ENCODE data around the gene GMDS.
A peak's percentile ranks its signal among the peaks of the same experiment; 100 is the strongest.
"Not testable (repeated sequence)": the region's sequence is repeated elsewhere in the genome, so short reads cannot be mapped to it uniquely, and the experiment has no call there.

GMDS gene

DNA sequence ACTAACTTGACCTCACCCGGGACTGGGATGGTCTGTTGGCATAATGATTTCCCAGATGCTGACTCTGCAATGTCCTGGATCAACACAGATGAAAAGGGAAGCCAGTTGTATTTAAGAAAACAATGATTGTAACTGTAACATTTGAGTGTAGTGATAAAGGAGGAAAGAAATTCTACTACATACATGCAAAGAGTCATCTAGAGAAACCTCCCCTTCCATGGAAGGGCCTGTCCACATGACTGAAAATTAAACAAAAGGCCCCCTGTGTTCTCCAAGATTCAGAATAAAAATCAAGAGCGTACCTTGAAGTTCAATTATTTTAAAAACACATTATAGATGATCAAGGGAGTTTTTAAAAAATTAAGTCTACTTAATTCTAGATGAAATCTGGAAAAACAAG lies 484.5 kb downstream of the GMDS start:
- DNase-seq = no peak

DNA sequence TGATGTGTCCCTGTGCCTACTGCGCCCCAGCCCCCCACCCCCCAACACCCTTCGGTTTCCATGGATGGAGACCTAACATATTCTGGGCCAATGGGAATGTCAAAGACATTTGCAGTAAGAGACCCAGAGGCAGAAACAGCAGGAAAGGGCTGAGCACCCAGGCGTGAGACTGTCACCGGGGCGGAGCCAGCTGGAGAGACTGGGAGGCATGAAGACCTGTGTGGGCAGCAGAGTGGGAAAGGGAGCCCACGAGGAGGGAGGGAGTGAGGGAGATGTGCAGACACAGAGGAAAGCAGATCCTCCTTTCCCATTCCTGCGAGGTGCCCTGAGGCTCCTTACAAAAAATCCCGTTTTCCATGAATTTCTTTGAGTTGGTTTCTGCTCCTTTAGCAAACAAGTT lies 485.5 kb downstream of the GMDS start:
- DNase-seq = no peak

DNA sequence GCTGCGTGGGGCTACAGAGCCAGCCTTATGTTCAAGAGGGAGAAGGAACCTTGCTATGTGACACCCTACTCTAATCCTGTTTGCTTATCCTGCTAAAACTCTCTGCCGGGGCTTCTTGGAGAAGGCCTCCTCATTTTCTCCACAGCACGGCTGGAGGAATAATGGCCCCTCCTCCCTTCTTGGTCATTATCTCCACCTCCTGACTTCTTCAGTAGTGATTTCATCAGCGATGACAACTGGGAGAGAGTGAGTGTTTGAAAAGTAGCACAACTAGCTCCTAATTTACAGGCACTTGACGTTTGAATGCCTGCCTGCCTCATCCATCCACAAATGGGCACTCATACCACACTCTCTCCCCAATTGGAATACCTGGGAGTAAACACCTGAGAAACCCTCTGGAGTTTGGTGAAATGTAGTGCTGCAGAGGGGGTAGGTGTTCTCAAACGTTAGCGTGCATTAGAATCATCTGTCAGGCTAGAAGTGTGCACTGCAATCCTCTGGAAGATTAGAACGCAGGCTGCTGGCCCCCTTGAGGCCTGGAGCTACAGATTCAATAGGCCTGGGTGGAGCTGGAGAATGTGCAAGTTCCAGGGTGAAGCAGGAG lies 487.2 kb downstream of the GMDS start:
- peak in 1 of 3 experiments; percentile 50 for DNase-seq

GRCh38 chr6:1757131-1757530 lies 488.3 kb downstream of the GMDS start:
- peak; percentile 72 to 92 (median 75) for DNase-seq

DNA sequence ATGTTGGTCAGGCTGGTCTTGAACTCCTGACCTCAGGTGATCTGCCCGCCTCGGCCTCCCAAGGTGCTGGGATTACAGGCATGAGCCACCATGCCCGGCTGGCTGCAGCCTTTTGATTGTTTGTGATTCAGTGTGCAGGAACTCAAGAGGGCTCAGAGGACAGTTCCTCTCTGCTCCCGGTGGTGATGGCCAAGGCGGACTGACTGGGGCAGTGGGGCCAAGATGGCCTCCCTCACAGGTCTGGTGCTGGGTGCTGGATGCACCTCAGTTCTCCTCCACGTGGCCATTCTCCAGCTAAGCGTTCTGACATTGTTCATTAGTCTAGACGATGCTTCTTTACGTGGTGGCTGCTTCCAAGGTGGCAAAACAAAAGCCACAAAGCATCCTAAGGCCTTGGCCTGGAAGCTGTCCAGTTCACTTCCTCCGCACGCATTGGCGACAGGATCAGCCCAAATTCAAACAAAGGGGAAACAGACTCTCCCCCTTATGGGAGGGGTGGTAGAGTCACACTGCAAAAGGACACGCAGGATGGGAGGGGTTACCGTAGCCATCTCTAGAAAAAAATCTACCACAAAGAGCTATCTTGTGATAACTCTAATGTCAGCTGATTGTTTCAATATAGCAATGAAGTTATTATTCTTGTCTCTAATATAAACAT lies 488.8 kb downstream of the GMDS start:
- peak in 2 of 3 experiments; percentile 60 to 85 for DNase-seq

GRCh38 chr6:1751063-1751462 lies 494.3 kb downstream of the GMDS start:
- not testable (repeated sequence) for DNase-seq

DNA sequence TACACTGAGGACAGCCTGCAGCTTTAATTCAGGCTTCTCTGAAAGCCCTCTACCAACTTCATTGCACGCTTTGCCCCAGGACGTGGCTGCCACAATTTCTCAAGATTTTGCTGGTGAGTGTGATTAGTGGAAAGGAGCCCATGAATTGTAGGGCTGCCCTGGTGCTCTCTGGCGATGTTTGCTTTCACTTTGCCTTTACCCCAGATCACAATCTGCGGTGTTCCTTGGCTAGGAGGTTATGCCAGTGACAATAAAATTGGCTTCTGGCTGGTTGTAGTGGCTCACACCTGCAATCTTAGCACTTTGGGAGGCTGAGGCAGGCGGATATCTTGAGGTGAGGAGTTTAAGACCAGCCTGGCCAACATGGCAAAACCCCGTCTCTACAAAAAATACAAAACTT lies 496.4 kb downstream of the GMDS start:
- no peak for DNase-seq

- DNase-seq = no peak
These were observed 497.9 kb downstream of the GMDS start for GRCh38 chr6:1747531-1747930.

- DNase-seq = no peak
These were observed 498.4 kb downstream of the GMDS start for GRCh38 chr6:1747003-1747402.

DNA sequence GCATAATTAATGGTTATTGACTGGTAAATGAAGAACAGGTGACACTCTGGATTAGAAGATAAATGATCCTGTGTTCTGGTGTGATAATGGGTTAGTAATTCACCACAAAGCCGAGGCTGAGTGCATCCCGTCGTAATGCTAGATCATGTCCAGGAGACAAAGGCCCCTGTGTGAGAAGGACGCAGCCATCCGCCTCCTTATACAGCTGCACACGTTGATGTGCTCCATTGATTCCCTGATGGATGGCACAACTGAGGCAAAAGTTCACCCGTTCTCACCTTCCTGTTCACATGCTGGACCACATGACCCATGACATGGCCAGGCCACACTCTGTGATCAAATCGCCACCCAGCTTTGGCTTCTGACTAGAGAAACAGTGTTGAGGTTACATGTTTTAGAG lies 499.6 kb downstream of the GMDS start:
- peak in 2 of 3 experiments; percentile 58 to 89 for DNase-seq

DNA sequence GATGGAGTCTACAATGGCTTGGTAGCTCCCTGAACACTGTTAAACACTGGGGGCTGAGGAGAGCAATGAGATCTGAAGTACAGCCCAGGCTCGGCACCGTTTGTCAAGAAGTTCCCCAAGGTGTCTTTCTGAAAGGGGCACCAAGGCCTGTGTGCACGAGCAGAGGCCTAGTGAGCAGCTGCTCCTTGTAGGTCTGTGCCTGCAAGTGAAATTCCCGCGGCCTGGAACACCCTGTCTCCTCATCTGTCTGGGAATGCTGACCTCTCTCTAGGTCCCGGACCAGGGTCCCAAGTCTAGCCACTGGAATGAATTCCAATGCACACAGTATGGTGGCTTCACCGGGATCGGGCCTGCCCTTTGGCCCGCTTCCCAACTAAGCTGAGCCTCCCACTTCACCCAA lies 500.9 kb downstream of the GMDS start:
- no peak for DNase-seq

- DNase-seq = no peak
These were observed 505.7 kb downstream of the GMDS start for GRCh38 chr6:1739680-1740079.

GRCh38 chr6:1739220-1739619 lies 506.2 kb downstream of the GMDS start:
- DNase-seq = no peak

DNA sequence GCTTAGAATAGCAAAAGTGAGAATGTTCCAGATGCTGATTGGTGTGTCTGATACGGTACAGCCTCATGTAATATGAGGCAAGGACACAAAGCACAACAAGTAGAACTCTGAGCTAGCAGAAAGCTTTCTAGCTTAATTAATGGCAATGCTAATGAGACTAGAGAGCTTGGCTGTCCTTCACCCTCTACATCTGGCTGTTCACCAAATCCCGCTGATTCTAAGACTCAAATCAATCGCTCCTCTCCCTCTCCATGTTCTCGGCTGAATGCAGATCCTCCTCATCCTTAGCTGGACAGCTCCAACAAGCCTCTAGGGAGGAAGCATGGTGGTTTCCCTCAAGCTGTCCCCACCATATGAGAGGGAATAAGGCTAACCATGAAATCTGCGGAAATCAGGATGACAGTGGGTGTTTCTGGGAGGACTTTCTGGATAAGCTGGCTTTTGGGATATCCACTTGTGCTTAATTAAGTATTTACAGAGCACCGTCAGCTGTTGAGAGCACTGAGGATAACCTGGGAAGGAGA lies 506.8 kb downstream of the GMDS start:
- DNase-seq = no peak

- DNase-seq = no peak
These were observed 507.7 kb downstream of the GMDS start for GRCh38 chr6:1737463-1738311.

- no peak for DNase-seq
These were observed 508.9 kb downstream of the GMDS start for GRCh38 chr6:1736346-1737105.

GRCh38 chr6:1735239-1735803 lies 510.1 kb downstream of the GMDS start:
- peak in 1 of 3 experiments; percentile 35 for DNase-seq

- DNase-seq = no peak
These were observed 514.5 kb downstream of the GMDS start for GRCh38 chr6:1730882-1731281.

DNA sequence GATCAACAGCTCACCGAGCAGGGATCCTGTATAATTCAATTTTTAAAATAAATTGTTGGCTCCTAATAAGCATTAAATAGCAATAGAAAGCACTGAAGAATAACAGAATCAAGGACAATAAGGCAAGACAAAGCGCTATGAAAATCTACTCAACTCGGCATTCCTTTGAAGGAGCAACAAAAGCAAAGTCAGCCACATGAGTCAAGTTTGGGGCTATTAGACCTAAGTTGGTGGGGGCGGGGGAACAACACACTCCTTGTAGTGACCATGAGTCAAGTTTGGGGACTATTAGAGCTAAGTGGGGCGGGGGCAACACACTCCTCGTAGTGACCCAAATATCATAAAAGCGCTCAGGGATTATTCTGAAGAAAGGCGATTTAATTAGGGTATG lies 515.7 kb downstream of the GMDS start:
- DNase-seq = no peak

GRCh38 chr6:1729133-1729749 lies 516.2 kb downstream of the GMDS start:
- no peak for DNase-seq

- DNase-seq = peak; percentile 68 to 93 (median 80)
These were observed 519.0 kb downstream of the GMDS start for GRCh38 chr6:1726341-1726768.

GRCh38 chr6:1724616-1725015 lies 520.8 kb downstream of the GMDS start:
- peak; percentile 35 to 65 (median 57) for DNase-seq

Data from NCI-H1417 (cell line).